ENCODE results near the gene SLC35A1.

DNA sequence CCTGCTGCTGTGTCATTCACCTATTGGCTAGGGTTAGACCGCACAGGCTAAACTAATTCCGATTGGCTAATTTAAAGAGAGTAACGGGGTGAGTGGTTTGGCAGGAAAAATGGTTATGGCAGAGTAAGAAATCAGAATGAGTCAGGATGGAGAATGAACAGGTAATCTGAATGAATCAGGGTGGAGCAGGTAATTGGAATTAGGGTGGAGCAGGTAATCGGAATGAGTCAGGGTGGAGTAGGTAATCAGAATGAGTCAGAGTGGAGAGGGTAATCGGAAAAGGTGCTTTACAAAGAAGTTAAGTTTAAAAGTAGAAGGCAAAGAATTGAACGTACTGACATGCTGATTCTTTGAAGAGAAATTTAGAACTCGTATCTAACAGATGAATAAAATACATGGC lies 11.7 kb downstream of the SLC35A1 start:
- TF ChIP-seq, protein P1, sequence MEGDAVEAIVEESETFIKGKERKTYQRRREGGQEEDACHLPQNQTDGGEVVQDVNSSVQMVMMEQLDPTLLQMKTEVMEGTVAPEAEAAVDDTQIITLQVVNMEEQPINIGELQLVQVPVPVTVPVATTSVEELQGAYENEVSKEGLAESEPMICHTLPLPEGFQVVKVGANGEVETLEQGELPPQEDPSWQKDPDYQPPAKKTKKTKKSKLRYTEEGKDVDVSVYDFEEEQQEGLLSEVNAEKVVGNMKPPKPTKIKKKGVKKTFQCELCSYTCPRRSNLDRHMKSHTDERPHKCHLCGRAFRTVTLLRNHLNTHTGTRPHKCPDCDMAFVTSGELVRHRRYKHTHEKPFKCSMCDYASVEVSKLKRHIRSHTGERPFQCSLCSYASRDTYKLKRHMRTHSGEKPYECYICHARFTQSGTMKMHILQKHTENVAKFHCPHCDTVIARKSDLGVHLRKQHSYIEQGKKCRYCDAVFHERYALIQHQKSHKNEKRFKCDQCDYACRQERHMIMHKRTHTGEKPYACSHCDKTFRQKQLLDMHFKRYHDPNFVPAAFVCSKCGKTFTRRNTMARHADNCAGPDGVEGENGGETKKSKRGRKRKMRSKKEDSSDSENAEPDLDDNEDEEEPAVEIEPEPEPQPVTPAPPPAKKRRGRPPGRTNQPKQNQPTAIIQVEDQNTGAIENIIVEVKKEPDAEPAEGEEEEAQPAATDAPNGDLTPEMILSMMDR (IDR thresholded peaks at IDR 0.05) = no peak
- TF ChIP-seq POLR2A (IDR thresholded peaks at IDR 0.05) (no peak), EP300 (IDR thresholded peaks at IDR 0.05) (no peak)
